Activated T-cell treated with anti-CD3 and anti-CD28 coated beads, Interleukin-2, amount 50 U/mL, for 1 hour (primary cell): ENCODE data around the gene CCK.

Experiments
- DNase-seq: peaks from one replicate; pipeline ENCODE4 v3.0.0-alpha.2; 2020

The CCK gene

DNA sequence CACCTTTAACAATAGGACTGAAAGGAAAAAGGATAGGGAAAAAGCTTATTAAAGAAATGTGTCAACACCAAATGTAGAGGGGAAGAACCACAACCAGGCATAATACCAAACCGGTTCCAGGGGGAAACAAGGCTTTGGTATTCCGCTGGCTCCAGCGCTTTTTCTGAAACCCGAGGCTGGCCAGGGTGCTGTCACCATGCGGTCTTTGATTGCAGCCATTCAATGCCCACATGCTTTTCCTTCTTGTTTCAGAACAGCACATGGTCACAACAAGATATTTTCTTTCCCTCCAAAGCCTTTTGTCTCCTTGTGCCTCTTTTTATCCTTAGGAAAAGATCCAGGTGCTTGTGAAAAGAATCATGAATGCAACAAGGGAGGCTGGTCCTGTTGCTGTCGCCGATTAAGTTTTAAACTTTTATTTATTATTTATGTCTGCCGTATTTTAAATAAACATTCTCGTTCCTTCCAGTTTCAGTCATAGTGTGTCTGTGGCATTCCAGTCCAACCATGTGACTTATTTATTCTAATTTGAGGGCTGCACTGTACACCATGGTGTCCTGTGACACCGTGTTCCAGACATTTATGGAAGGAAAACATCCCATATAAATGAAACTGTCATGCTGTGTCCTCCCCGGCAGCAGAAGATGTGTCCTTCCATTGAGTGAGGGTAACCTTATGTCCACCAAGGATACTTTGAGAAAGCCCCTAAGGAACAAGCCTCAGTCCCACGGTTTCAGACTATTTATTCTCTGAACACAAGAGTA lies 41.1 kb downstream of the CCK start:
- DNase-seq: no peak

DNA sequence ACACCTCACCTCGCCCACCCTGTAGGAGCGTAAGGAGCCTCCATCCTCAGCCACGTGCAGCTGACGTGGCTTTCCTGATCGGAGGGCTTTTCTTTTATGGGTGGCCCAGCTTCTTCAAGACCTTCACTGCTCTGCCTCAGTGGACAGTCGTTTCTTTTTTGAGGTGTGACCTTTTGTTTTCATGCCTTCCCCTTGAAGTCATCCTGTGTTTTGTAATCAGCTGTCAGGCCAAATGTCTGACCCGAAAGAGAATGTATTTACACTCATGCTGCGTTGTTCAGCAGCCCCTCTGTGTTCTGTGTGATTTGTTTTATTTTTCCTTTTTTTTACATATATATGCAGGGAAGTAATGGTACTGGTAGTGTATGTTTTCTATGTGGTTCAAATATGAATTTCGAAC lies 41.8 kb downstream of the CCK start:
- no peak for DNase-seq

DNA sequence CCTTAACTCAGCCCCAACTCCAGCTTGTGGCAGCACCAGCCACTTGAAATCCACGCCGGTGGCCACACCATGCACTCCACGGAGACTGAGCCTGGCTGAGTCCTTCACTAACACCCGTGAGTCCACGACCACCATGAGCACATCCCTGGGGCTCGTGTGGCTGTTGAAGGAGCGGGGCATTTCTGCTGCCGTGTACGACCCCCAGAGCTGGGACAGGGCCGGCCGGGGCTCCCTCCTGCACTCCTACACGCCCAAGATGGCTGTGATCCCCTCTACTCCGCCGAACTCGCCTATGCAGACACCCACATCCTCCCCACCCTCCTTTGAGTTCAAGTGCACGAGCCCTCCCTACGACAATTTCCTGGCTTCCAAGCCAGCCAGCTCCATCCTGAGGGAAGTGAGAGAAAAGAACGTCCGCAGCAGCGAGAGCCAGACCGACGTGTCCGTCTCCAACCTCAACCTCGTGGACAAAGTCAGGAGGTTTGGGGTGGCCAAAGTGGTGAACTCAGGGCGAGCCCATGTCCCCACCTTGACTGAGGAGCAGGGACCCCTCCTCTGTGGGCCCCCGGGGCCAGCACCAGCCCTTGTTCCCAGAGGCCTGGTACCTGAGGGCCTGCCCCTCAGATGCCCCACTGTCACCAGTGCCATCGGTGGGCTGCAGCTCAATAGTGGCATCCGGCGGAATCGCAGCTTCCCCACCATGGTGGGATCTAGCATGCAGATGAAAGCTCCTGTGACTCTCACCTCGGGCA lies 42.9 kb downstream of the CCK start:
- no peak for DNase-seq

DNA sequence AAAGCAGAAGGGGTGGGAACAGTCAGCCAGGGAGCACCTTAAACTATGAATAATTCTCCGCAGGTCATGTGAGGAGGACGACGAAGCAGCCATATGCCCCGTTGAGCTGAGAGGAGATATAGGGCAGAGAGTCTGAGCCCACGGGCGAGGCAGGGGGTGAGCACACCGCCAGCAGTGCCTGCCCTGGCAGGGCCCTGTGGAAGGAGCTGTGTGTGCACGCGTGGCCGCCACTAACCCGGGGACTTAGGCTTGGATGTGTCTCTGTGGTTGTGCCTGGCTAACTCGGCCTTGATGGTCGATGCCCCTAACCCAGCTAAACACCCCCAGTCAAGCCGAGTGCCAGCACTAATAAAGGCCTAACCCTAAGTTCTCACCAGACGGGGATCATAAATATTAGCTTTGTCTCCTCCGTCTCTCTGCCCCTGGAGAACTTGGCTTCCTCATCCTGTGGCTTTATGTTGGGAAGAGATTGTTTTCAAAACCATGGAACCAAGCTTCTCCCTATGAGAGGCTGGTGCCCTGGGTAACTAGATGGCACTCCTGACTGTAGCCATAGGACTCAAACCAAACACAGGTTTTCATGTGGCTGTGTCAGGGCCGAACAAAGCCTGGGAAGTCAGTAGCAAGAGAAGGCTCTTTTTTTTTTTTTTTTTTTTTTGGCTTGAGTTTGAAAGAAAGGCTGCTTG lies 45.4 kb downstream of the CCK start:
- no peak for DNase-seq

DNA sequence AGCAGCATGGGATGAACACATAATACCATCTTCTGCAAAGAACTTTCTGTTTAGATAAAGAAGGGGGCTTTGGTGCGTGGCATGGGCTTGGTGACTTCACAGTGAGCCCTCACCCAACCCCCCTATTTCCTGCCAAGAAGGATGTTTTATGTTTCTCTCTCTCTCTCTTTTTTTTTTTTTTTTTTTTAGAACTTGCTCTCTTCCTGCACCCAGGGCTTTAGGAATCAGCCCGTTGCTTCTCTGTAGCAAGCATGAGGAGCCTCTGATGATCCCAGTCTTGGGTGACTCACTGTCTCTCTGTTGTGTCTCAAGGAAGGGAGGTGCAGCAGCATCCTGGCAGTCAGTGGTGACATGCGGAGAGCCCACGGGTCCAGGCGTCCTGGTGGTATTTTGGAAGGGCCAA lies 49.1 kb downstream of the CCK start:
- DNase-seq: no peak

DNA sequence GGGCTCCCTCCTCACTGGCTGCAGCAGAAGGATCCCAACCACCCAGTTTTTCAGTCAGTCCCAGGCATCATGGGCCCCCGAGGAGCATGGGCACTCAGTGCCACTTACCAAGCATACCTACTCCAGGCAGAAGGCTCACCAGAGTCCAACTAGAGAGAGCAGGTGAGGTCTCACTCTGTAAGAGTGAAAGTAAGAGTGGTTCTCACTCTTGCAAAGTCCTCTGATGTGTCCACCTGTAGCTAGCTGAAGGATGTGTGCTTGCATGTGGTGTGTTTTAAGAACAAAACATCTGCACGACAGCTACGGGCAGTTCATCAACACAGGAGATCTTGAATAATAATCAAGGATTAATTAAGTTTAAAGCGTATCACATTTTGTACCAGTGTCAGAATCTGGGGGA lies 49.7 kb downstream of the CCK start:
- DNase-seq: no peak

DNA sequence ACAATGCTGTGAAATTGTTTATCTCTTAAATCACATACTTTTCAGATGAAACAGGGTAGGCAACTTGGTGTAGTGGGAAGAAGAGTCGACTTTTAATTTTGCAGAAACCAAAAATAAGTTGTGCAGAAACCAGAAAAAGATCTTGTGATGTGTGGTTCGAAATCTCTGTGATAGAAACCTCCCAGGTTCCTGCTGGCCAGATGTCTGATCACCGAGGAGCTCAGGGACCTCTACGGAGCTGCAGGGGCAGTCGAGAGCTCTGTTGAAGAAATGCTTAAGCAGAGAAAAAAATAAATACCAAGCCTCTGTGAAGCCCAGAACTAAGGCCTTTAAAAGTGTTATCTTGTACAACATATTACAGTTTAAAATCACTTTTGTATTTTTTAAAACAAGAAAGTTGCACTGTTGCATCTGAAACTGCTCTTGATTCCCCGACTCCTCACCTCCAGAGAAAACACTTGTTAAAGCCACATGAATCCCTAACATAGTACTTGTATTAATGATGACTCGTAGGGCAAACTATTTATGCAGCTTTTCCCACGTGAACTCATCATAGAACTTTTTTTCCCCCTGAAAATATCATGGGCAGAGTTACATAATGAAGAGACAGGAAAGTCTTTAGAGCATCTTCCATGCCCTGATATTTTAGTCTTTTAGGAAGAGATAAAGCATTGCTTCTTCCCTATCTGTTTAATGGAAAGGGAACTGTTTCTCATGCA lies 51.3 kb downstream of the CCK start:
- no peak for DNase-seq

DNA sequence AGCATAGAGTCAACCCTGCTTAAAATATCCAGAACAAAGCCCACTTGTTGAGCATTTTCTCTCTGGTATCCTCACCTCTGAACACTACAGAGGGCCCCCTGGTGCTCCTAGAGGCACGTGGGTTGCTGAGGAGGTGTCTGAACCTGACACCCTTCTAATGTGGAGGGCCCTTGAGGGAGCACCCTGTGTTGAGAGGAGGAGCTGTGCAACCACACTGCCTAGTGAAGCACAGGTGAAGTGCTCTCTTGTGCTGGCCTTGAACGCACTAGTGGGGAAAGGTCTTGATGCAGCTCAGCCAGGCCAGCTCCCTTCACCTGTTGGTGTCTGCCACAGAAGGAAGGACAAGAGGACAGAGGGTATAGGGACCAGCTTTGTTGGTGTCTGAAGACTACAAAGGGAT lies 51.9 kb downstream of the CCK start:
- DNase-seq: no peak

DNA sequence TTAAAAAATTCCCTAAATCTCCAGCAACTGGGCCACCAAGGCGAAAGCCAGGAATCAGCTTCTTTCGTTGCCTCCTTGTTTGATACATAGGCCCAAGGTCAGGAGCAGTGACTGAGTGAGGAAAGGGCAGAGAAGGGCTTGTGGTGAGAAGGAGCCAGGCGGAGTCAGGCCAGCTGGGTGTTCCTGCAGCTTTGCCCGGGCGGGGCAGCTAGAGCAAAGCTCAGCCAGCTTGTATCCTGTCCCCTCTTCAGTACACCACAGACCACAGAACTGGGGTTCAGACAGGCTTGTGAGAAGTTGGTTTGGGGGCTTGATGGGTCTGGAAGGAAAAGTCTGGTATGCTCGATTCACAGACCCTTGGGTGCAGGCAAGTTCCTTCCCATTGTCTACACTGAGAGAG lies 52.6 kb downstream of the CCK start:
- no peak for DNase-seq

DNA sequence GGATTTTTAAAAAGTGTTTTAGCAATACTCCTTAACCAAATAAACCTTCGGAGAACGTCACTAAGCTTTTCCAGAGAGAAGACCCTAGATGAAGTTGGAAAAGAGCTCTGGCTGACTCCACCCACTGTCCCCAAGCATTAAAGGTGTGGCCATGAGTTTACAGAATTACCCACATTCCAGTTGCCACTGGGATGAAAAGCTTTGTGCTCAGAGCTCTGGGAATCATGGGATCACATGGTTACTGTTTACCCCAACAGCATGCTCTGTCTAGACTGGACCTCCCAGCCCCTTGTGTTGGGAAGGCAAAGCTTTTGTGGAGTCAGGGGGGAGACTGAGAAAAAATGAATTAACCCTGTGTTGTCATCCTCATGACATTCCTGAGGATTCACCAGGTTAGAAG lies 55.3 kb downstream of the CCK start:
- DNase-seq: no peak

DNA sequence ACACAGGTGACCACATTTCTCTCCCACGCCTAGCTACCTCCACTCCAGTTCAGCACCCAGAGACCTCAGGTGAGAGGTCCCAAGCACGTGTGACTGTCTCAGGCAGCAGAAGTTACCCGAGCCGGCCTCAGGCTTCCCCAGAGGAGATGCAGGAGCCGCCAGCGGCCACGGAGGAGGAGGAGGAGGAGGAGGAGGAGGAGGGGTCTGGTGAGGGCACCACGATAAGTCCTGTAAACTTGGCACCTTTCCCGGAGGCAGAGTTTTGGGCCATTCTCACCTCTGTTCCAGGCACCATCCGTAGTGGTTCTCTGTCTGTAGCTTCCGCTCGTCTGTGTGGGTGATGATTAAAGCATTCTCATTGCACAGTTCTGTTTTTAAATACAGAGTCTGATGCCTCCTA lies 56.1 kb downstream of the CCK start:
- no peak for DNase-seq
